K562 (cell line): ENCODE measurements around the gene NRP2. TPM values are rescaled to one million over a fixed set of nuclear protein-coding genes. Genes with fewer than 3 reads are reported as not detected.

Source experiments
- ARHGAP35 ChIP-seq: fragments of 450-650 bp; IDR thresholded peaks from 2 replicates; pipeline ENCODE4 v1.6.1; 2018; ENCODE audit not compliant: partially characterized antibody
- C11orf30 ChIP-seq: fragments of 450-650 bp; IDR thresholded peaks from 2 replicates; pipeline ENCODE4 v1.6.1; 2016; ENCODE audit warnings: low read depth, mild to moderate bottlenecking
- DDX20 ChIP-seq: fragments of 450-650 bp; IDR thresholded peaks from 2 replicates; pipeline ENCODE4 v1.6.1; 2016; ENCODE audit warnings: missing genetic modification characterization, low read depth, mild to moderate bottlenecking, missing compliant biosample characterization, moderate library complexity
- ELK3 ChIP-seq: fragments of 450-650 bp; formaldehyde crosslinking; IDR thresholded peaks from 2 replicates; pipeline ENCODE4 v1.4.0; 2020; ENCODE audit warnings: mild to moderate bottlenecking
- PREB ChIP-seq: sonication (generic); formaldehyde crosslinking; IDR thresholded peaks from 2 replicates; pipeline ENCODE4 v1.8.1; 2023; ENCODE audit warnings: mild to moderate bottlenecking, missing genetic modification reagents
- SOX6 ChIP-seq: fragments of 450-650 bp; IDR thresholded peaks from 2 replicates; pipeline ENCODE4 v1.6.1; 2014; ENCODE audit warnings: mild to moderate bottlenecking
- TAF7 ChIP-seq: fragments of 450-650 bp; IDR thresholded peaks from 2 replicates; pipeline ENCODE4 v1.6.1; 2016; ENCODE audit warnings: missing genetic modification characterization, missing compliant biosample characterization
- UBTF ChIP-seq, 2 experiments: IDR thresholded peaks; 2 replicates each; pipeline ENCODE4 v1.6.1; 2012; ENCODE audit warnings: improper control_type of control experiment in 2 of 2, low read depth in 2 of 2, low read length in 2 of 2, borderline replicate concordance in 1 of 2
- ZBTB7A ChIP-seq: IDR thresholded peaks from 2 replicates; pipeline ENCODE4 v1.6.1; 2011; ENCODE audit warnings: low read depth, mild to moderate bottlenecking, low read length, moderate library complexity, borderline replicate concordance; ENCODE audit not compliant: control insufficient read depth
- ZNF431 ChIP-seq: sonication (generic); formaldehyde crosslinking; IDR thresholded peaks from 2 replicates; pipeline ENCODE4 v1.8.0; 2022; ENCODE audit warnings: mild to moderate bottlenecking, missing genetic modification reagents
- ZNF766 ChIP-seq: fragments of 200-800 bp; sonication (Bioruptor generic); conservative IDR thresholded peaks from 2 replicates; pipeline ENCODE4 v1.6.1; 2016; ENCODE audit warnings: missing genetic modification characterization, missing compliant biosample characterization
- polyA plus RNA-seq, 8 experiments: library from polyadenylated mRNA; depleted of rRNA in 4 of 8; stranded (reverse) in 5 of 8; unstranded in 3 of 8; fragments of >200 nt; fragmentation: Nextera tagmentation in 2 of 8; fragmentation: Illumina TruSeq in 1 of 8; extraction: Ambion mirVana in 2 of 8; extraction: Trizol in 1 of 8; gene quantifications; 2 replicates each; pipeline versions ENCODE4 v1.2.1 to v1.2.3, GENCODE V29; 2011 to 2014; ENCODE audit warnings: inconsistent platforms in 1 of 8, missing spikeins in 1 of 8
- total RNA-seq, 7 experiments: library from RNA; depleted of rRNA in 6 of 7; stranded (reverse); fragments of >200 nt in 6 of 7; fragmentation: Illumina TruSeq in 2 of 7; extraction: Trizol in 2 of 7; gene quantifications; 2 replicates each; pipeline versions ENCODE4 v1.2.1 to v1.2.3, GENCODE V29; 2011 to 2021; ENCODE audit warnings: low replicate concordance in 1 of 7
- TF ChIP-seq, protein P1 (sequence below), 2 experiments: fragments of 450-650 bp in 1 of 2; sonication (generic) in 1 of 2; formaldehyde crosslinking; conservative IDR thresholded peaks; 2 replicates each; pipeline versions ENCODE4 v1.4.0 to v1.8.1; 2020 to 2022; ENCODE audit warnings: mild to moderate bottlenecking in 1 of 2, missing genetic modification reagents in 1 of 2

The NRP2 gene
- total and polyA plus RNA-seq, 9 of the 15 experiments (the other 6 are each of a cell fraction or from before 2014, with no cell fraction given), result 0.05 to 0.31 (median 0.15) TPM; not detected in 5

DNA sequence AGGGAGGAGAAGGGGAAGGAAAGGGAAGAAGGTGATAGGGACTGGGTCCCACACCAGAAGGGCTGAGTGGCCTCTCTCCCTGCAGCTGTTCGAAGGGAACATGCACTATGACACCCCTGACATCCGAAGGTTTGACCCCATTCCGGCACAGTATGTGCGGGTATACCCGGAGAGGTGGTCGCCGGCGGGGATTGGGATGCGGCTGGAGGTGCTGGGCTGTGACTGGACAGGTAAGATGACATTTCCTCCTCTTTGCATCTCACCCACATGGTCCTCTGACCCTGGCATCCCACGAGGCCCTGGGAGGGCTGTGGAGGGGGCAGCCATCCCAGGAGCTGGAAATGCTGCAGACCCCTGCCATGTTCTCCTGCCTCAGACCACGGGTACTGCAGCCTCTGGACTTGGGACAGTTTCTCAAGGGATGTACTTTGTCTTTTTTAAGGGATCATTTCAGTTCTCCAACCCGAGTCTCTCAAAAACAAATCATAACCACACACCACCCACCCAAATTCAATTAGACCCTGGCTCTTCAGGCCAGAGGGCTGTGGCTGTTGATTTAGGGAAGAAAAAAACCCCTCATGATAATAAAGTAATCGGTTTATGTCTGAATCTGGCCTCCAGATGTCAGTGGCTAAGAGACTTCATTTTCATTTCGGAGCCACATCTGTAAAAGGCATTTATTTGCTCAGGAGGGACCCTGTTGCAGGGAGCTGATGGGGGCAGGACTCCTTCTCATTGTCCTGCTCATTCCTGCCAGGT is 63.5 kb downstream of the NRP2 start (continued):
- TF ChIP-seq, protein P1, sequence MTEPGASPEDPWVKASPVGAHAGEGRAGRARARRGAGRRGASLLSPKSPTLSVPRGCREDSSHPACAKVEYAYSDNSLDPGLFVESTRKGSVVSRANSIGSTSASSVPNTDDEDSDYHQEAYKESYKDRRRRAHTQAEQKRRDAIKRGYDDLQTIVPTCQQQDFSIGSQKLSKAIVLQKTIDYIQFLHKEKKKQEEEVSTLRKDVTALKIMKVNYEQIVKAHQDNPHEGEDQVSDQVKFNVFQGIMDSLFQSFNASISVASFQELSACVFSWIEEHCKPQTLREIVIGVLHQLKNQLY (CRISPR knock-in tag; conservative IDR thresholded peaks at IDR 0.05), result no peak
- no peak for TF ChIP-seq SOX6
- TF ChIP-seq ZNF766, result no peak
- TF ChIP-seq PREB (CRISPR knock-in tag), result no peak
- no peak for TF ChIP-seq DDX20 (tag)
- no peak for TF ChIP-seq ELK3 (CRISPR knock-in tag)
- TF ChIP-seq C11orf30, result no peak
- no peak for TF ChIP-seq ZBTB7A
- no peak for TF ChIP-seq ZNF431
- TF ChIP-seq ARHGAP35, result no peak
- TF ChIP-seq UBTF (IDR thresholded peaks at IDR 0.05; ENCODE audit: borderline replicate concordance in 1 of 2, low read depth in 2 of 2, low read length in 2 of 2), result no peak
- TF ChIP-seq TAF7 (tag), result no peak
